Superior temporal gyrus (tissue), 1 donor: ENCODE results near the gene GGN.
"Not testable (repeated sequence)": the region's sequence is repeated elsewhere in the genome, so short reads cannot be mapped to it uniquely, and the experiment has no call there.

Experiments
- DNase-seq: peaks from one replicate; pipeline ENCODE4 v3.0.0-alpha.2; 2016; ENCODE audit errors: extremely low spot score

GGN gene, protein sequence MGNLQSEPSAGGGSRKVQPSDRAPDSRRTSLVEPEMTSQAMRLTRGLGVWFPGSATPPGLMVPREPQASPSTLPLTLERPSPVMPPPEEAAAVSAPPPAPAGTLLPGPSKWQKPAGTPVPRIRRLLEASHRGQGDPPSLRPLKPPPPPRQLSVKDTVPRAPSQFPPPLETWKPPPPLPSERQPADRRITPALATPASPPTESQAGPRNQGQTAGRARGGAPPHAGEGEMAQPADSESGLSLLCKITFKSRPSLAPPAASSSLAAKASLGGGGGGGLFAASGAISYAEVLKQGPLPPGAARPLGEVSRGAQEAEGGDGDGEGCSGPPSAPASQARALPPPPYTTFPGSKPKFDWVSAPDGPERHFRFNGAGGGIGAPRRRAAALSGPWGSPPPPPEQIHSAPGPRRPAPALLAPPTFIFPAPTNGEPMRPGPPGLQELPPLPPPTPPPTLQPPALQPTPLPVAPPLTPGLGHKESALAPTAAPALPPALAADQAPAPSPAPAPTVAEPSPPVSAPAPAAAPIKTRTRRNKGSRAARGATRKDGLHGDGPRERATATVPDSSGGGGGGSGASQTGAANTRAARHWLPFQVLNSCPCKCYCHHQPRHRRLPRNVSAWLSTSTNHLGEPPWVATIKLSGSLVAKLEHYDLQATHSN

DNA sequence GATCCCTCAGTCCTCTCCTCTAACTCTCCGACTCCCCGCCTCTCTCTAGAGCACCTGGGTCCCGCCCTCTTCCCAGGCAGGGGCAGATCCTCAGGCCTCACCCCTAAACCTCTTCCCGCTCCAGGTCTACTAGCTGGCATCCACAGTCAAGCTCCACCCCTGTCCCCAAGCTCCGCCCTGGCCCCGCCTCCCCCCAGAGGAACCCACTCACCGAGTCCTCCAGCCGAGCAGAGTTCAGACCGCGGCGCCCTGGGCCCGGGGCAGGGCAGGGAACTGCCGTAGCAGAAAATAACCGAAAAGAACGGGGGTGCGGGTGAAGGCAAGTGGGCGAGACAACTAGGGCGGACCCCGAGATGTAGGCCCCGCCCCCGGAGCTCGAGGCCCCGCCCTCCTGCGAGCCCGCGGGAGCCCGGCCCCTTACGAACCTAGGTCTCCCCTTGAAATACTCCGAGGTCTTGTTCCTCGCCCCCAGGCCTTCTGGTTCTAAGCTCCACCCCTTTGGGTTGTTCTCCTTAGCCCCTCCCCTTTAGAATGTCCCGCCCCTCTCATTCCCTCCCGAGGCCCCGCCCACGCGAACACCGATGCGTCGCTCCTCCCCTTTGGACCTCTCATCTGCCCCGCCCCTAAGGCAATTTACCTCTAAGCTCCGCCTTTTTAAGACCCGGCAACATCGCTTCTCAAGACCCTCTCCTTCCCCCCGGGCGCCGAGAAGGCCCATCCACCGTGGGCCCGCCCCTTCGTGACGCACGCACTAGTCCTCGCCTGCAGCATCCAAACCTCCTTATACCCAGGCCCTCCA lies at the start of gene GGN:
TSS of gene GGN (minus strand) at position 485 of the 799 bp plus-strand sequence. CDS start 773 bp downstream, outside the sequence.
- peak; percentile 62 for DNase-seq

DNA sequence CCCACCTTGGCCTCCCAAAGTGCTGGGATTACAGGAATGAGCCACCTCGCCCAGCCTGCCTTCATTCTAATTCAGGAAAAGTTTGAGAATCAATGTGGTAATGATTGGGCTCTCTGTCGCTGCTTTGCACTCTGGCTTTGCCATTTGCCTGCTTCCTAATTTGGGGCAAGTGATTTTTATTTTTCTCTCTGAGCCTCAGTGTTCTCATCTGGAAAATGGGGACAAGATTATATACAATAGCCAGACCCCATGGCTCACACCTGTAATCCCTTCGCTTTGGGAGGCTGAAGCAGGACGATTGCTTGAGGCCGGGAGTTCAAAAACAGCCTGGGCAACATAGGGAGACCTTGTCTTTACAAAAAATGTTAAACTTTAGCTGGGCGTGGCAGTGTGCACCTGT lies 49.5 kb upstream of the GGN start:
- DNase-seq = no peak

DNA sequence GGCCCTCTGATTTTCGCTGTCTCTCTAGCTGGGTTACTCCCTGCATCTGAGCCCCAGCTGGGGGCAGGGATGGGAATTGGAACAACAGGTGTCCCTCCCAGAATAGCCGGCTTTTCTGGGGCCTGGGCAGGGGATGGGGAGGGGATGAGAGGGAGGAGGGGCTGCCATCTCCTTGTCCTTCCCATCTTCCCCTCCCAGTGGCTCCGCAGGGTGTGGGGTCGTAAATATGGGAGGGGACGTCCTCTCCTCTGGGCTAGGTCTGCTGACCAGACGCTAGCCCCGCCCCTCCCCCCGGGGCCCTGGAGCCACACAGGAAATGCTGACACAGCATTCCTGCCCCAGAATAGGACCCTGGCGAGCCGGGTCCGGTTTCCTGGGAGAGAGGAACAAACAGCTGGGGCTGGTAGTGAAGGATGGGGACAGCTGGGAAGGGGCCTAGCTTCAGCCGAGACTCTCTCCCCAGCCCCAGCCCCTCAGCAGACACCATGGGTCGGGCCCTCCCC lies 46.8 kb upstream of the GGN start:
- DNase-seq = no peak

DNA sequence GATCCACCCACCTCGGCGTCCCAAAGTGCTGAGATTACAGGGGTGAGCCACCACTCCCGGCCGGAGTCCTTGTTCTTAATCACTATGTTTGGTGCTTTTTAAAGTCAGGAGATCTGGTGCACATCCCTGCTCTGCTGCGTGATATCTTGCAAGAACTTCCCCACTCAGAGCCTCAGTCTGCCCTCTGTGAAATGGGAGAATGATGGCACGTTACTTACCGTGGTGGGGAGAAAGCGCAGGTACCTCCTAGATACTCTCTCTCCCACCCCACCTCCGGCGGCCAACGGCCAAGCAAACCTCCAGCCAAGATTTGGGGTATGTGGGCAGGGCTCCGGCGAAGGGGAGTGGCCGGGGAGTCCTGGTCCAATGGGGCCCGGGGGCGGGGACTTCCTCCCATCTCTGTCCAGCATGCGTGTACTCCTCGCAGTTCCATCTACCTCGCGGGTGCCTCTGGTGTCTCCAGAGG lies 45.5 kb upstream of the GGN start, which contains the start of gene RYR1:
TSS of gene RYR1 (plus strand) at position 424 of the 466 bp plus-strand sequence. CDS start 139 bp downstream, outside the sequence.
- peak; percentile 23 for DNase-seq

DNA sequence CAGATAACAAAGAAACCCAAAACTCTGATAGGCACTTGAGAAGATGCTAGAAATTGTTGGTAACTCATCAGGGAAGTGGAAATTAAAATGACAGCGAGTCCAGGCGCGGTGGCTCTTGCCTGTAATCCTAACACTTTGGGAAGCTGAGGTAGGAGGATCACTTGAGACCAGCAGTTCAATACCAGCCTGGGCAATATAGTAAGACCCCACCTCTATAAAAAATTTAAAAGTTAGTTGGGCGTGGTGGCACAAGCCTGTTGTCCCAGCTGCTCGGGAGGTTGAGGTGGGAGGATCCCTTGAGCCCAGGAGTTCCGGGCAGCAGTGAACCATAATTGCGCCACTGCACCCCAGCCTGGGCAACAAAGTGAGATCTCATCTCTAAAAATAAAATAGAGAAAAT lies 43.1 kb upstream of the GGN start:
- no peak for DNase-seq

DNA sequence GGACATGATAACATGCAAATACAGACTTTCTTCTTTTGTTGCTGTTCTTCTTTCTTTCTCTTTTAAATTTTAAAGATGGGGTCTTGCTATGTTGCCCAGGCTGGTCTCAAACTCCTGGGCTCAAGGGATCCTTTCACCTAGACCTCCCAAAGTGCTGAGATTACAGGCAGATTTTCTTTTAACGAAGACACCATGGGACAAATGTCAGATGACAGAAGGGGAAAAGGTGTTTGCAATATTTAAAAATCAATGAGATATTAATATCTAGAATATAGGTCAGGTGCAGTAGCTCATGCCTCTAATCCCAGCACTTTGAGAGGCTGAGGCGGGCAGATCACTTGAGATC lies 42.0 kb upstream of the GGN start:
- DNase-seq = no peak

DNA sequence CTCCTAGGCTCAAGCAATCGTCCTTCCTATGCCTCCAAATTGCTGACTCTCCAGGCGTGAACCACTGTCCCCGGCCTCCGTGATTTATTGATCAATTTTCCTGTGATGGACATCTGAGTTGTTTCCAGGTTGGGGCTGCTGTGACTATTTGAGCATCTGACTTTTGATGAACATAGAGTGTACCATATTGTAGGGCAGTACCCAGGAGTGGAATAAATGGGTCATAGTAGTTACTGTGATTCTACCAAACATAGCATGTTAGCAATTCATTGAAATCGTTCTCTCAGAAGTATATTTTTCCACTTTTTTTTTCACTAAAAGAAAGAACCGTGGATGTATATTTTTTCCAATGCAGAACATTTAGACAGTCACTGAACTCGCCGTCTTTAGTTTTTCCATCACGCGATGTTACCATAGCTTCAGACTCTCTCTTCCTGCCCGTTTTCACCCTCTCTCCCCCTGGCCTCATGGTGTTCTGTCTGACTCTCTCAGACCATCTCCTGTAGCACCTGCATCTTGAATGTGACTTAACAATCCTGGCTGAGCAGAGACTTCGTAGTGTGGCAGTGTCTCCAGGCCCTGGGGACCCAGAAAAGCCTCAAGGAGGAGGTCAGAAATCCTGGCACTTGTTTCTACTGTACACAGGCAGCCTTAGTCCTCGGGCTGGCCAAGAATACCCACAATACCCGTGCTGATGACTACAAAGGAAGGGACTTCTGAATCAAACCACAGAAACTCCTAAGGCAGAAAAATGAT lies 41.4 kb upstream of the GGN start:
- DNase-seq = no peak

DNA sequence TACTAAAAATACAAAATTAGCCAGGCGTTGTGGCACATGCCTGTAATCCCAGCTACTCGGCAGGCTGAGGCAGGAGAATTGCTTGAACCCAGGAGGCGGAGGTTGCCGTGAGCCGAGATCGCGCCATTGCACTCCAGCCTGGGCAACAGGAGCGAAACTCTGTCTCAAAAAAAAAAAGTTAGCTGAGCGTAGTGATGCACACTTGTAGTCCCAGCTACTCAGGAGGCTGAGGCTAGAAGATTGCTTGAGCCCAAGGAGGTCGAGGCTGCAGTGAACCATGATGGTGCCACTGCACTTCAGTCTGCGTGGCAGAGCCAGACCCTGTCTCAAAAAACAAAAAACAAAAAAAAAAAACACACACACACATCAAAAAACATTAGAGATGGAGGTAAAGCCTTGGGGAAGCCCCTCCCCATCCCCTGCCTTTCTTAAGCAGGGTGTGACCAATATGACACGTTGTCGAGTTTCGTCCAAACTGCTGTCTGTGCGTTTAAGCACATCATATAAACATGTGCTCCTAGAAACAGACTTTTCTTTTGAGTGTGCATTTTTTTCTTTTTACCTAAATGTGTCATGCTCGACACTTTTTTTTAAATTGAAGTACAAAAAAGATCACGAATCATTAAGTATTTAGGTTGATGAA lies 39.3 kb upstream of the GGN start:
- not testable (repeated sequence) for DNase-seq

DNA sequence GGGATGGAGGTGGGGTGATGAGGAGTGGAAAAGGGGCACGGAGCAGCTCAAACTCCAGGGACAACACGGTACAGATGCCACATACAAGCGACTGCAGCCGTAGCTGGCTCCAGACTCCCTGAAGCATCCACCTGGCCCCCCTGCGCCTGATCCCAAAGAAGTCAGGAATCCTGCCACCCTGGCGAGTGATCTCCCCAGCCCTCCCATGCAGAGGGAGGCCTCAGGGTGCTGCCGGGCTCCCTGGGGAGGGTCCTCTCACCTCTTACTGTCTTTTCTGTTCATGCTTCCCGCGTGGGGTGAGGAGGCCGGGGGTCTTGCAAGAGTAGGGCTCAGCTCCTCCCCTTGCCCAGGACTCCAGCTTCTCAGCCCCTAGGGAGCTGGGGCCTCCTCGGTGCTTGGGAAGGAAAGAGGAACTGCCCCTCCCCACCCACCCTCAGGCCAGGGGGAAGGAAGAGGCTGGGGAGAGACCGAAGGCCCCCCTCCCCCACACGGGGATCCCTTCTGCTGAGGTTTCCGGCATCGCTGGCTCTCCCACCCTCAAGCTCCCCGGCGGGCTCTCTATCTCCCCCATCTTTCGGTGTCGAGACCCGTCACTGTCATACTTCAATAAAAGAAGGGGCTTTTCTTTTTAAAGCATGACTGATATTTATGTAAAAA lies 38.1 kb upstream of the GGN start, which contains the start of gene RASGRP4:
TSS of gene RASGRP4 (minus strand) at position 410 of the 657 bp plus-strand sequence. CDS start at position 282, 128 bp downstream.
- DNase-seq = no peak

DNA sequence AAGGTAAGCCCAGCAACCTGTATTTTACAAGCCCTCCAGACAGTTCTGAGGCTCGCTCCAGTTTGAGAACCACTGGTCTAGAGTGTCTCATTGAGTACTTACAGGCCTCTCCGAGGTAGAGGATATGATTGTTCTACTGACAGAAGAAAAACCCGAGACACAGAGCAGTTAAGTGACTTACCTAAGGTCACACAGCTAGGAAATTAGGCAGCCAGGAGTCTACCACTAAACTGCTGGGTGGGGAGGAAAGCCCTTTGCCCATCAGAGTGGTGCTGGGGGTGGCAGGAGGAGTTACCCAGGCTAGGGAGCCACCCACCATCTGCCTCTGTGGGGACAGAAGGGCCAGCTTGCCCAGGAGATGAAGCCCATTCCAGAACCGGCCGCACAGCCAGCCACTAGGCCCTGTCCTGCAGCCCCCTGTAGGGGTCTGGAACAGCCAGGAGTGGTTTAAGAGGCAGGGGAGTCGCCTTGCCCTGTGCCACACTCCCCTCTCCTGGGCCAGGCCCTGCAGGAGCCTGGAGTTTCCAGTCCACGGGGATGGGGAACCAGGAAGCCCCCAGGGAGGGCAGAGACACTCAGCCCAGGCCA lies 37.5 kb upstream of the GGN start:
- no peak for DNase-seq

DNA sequence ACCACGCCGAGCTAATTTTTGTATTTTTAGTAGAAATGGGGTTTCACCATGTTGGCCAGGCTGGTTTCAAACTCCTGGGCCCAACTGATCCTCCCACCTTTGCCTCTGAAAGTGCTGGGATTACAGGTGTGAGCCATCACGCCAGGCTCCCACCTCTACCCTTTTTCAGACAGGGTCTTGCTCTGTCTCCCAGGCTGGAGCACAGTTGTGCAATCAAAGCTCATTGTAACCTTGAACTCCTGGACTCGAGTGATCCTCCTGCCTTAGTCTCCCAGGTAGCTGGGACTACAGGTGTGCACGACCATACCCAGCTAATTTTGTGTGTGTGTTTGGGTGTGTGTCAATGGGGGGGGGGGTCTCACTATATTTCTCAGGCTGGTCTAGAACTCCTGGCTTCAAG lies 36.4 kb upstream of the GGN start:
- DNase-seq = no peak

DNA sequence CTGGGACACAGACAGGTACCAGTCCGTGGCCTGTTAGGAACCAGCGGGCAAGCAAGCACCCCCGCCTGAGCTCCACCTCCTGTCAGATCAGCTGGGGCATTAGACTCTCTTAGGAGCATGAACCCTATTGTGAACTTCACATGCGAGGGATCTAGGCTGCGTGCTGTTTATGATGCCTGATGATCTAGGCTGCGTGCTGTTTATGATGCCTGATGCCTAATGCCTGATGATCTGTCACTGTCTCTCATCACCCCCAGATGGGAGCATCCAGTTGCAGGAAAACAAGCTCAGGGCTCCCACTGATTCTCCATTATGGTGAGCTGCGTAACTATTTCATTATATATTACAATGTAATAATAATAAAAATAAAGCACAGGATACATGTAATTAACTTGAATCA lies 34.6 kb upstream of the GGN start:
- no peak for DNase-seq

DNA sequence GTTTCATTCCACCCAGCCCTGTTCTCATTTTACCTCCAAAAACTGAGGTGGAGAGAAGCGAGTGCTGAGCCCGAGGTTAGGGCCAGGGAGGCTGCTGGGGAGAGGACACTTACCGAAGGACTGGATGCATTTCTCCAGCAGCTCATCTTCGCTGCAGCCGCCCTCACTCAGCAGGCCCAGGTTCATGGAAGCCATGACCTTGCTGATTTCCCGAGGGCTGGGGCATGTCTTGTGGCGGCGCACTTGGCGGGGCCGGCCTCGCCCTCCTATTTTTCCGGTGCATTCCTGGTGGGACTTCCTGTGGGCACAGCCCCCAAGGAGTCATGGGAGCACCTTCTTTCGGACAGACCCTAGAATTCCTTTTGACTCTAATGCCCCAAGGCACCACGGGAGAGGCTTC lies 34.0 kb upstream of the GGN start:
- no peak for DNase-seq

DNA sequence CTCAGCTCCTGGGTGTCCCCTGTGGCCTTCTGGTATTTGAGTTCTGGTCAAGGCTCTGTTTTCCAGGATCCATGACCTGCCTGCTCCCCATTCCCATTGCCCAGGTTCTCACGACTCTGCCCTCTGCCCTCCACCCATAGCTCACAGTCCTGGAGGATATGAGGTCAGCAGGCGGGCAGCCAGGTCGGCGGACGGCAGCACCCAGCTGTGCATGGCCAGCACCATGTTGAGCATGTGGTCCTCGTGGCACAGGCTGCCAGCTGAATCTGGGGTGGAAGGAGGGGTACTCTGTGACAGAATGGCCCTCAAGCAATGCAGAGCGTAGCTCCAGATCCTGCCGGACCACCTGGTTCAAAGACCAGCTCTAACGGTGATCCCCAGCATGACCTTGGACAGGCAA lies 33.1 kb upstream of the GGN start:
- no peak for DNase-seq

DNA sequence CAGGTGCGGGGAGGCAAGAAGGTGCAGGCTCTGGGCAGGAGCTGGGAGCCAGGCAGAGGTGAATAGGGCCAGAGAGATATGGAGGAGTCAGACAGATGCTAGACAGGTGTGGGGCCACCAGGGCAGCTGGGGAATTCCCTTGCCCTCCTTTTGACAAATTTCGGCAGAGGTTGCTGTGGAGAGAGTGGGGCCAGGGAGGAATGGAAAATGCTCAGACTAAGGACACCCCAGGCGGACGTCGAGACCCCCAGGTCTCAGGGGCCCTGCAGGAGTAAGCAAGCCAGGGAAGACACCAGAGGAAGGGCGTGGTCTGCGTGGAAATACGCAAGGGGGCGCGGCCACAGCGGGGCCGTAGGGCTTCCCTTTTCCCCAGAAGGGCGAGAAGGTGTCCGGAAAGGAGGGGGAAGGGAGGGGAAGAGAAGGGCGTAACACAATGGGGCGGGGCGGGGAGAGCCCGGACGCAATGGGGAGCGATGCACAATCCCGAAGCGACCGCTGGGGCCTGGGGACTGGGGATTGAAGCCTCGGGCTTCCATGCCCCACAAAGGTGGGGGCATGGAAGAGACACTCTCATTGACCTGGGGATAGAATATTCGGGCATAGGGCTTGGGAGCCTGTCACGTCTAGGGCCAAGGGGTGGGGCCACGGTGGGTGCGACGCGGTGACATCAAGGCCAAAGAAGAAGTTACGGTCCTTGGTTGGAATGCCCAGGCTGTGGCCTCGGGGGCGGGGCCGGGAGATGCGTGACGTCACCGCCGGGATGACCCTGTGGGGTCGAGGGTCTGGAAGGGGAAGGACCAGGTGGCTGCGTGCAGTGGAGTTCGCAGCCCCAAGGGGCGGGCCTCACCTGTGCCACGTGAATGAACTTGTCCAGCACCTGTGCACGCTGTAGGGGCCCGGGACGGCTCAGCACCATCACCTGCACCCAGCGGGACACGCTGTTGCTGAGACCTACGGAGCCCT lies 30.0 kb upstream of the GGN start:
- DNase-seq = no peak

DNA sequence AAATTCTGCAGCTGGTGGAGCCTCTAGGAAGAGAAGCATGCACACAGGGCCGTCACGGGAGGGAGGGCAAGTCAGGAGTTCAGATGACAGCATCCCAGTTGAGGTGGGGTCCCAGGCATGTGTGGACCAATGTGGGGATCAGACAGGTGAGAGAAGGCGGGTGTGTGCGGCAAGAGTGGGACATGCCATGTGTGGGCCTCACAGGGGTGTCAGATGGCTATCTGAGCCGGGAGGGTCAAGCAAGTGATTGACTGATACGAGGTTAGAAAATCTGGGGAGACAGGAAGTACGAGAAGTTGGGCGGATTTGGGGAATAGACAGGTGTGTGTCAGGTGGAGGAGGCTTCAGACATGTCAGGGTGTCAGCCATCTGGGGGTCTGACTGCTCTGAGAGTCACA lies 29.3 kb upstream of the GGN start:
- no peak for DNase-seq

DNA sequence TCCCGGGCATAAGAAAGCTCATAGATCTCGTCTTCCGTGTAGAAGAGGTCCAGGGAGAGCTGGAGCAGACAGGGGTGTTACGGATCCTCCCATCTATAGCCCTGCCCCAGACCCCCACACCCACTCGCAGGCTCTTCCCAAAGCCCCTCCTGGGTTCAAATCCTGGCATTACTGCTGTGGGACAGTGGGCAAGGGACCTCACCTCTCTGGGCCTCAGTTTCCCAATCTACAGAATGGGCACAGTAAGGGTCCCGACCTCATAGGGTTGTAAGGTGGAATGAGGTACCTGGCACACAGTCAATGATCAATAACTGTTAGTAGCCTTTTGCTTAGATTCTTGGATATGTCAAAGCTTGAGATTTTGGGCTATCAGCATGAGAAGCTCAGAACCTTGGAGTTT lies 25.6 kb upstream of the GGN start:
- no peak for DNase-seq

DNA sequence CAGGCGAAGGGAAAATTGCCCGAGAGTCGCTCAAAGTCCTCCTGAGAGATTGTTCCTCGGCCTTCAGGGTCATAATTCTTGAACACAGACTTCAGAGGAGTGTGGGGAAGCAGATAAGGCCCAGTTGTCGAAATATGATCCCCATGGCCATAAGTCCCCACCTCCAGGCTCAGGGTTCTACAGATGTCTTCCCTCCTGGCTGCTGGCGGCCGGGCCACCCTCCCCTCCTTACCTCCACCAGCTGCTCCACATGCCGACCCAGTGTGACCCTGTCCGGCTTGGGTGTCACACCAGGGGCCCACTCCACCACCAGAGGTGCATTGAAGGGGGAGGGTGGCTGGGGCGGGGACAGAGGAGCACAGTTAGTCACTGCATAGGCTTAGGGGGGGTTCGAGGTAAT lies 25.1 kb upstream of the GGN start:
- DNase-seq = no peak

DNA sequence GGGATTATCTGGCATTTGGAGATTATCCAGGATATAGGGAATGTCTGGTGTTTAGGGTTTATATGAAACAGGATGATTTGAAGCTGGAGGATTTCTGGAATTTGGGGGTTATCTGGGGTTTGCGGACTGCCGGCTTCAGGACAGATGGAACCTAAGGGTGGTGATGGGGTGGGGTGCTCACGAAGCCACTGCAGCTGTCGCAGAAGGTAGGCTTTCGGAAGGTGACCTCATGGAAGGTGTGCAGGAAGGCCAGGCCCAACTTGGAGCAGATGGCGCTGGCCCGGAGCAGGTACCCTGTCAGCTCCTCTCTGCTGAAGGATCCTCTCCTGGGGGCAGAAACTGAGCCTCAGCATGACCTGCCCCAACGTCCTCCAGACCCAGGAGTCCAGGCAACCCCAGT lies 24.7 kb upstream of the GGN start:
- no peak for DNase-seq
